SK-N-SH (cell line): ENCODE measurements around the gene RAB3D.

Experiments
- EZH2phosphoT487 ChIP-seq: fragments of 200-600 bp; sonication (generic); IDR thresholded peaks from 2 replicates; pipeline ENCODE4 v1.6.1; 2017; ENCODE audit warnings: low read depth, mixed run types, mild to moderate bottlenecking, antibody characterized with exemption, moderate library complexity, borderline replicate concordance
- FOXM1 ChIP-seq: IDR thresholded peaks from 2 replicates; pipeline ENCODE4 v1.4.0; 2012; ENCODE audit warnings: low read depth, mild to moderate bottlenecking
- GATA2 ChIP-seq: sonication (generic); formaldehyde crosslinking; IDR thresholded peaks from 2 replicates; pipeline ENCODE4 v1.5.0; 2020; ENCODE audit warnings: mild to moderate bottlenecking, missing genetic modification reagents
- NRF1 ChIP-seq: IDR thresholded peaks from 2 replicates; pipeline ENCODE4 v1.6.1; 2012; ENCODE audit warnings: low read depth, mild to moderate bottlenecking, low read length
- POLR2AphosphoS5 ChIP-seq: IDR thresholded peaks from 2 replicates; pipeline ENCODE4 v1.6.1; 2012; ENCODE audit warnings: low read depth, low read length
- RAD21 ChIP-seq: IDR thresholded peaks from 2 replicates; pipeline ENCODE4 v1.6.1; 2012; ENCODE audit warnings: mild to moderate bottlenecking, low read length
- RXRA ChIP-seq: IDR thresholded peaks from 2 replicates; pipeline ENCODE4 v1.4.0; 2012; ENCODE audit warnings: low read depth, mild to moderate bottlenecking, borderline replicate concordance
- TAF1 ChIP-seq: IDR thresholded peaks from 2 replicates; pipeline ENCODE4 v1.6.1; 2012; ENCODE audit warnings: low read depth, mild to moderate bottlenecking, low read length, moderate library complexity, borderline replicate concordance
- TF ChIP-seq, protein P1 (sequence below): IDR thresholded peaks from 2 replicates; pipeline ENCODE4 v1.6.1; 2012; ENCODE audit warnings: mild to moderate bottlenecking, low read depth, low read length, moderate library complexity
- TF ChIP-seq, protein P2 (sequence below): fragments of 200-600 bp; sonication (generic); IDR thresholded peaks from 2 replicates; pipeline ENCODE4 v1.6.1; 2017; ENCODE audit warnings: antibody characterized with exemption, mild to moderate bottlenecking, moderate library complexity
- TF ChIP-seq, protein P3 (sequence below): IDR thresholded peaks from 2 replicates; pipeline ENCODE4 v1.4.0; 2012; ENCODE audit warnings: low read depth

DNA sequence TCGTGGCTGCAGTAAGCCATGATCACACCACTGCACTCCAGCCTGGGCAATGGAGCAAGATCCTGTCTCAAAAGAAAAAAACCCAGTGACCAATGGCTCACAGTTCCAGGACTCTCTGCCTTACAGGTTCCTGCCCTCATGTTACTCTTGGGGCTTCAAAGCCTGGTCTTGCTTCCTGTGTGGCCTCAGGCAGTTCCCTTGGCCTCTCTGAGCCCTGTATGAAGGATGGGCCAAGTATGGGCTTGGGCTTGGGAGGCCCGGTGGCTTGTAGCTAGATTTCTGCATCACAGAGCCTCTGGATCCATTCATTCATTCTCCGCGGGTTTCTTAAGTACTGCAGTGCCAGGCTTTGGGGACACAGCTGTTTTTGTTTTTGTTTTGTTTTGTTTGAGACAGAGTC lies 44.3 kb downstream of the RAB3D start:
- TF ChIP-seq, protein P1, sequence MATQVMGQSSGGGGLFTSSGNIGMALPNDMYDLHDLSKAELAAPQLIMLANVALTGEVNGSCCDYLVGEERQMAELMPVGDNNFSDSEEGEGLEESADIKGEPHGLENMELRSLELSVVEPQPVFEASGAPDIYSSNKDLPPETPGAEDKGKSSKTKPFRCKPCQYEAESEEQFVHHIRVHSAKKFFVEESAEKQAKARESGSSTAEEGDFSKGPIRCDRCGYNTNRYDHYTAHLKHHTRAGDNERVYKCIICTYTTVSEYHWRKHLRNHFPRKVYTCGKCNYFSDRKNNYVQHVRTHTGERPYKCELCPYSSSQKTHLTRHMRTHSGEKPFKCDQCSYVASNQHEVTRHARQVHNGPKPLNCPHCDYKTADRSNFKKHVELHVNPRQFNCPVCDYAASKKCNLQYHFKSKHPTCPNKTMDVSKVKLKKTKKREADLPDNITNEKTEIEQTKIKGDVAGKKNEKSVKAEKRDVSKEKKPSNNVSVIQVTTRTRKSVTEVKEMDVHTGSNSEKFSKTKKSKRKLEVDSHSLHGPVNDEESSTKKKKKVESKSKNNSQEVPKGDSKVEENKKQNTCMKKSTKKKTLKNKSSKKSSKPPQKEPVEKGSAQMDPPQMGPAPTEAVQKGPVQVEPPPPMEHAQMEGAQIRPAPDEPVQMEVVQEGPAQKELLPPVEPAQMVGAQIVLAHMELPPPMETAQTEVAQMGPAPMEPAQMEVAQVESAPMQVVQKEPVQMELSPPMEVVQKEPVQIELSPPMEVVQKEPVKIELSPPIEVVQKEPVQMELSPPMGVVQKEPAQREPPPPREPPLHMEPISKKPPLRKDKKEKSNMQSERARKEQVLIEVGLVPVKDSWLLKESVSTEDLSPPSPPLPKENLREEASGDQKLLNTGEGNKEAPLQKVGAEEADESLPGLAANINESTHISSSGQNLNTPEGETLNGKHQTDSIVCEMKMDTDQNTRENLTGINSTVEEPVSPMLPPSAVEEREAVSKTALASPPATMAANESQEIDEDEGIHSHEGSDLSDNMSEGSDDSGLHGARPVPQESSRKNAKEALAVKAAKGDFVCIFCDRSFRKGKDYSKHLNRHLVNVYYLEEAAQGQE: no peak
- no peak for TF ChIP-seq TAF1
- no peak for TF ChIP-seq GATA2
- no peak for TF ChIP-seq RAD21
- no peak for TF ChIP-seq POLR2AphosphoS5
- no peak for TF ChIP-seq EZH2phosphoT487
- TF ChIP-seq, protein P2, sequence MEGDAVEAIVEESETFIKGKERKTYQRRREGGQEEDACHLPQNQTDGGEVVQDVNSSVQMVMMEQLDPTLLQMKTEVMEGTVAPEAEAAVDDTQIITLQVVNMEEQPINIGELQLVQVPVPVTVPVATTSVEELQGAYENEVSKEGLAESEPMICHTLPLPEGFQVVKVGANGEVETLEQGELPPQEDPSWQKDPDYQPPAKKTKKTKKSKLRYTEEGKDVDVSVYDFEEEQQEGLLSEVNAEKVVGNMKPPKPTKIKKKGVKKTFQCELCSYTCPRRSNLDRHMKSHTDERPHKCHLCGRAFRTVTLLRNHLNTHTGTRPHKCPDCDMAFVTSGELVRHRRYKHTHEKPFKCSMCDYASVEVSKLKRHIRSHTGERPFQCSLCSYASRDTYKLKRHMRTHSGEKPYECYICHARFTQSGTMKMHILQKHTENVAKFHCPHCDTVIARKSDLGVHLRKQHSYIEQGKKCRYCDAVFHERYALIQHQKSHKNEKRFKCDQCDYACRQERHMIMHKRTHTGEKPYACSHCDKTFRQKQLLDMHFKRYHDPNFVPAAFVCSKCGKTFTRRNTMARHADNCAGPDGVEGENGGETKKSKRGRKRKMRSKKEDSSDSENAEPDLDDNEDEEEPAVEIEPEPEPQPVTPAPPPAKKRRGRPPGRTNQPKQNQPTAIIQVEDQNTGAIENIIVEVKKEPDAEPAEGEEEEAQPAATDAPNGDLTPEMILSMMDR: no peak
- TF ChIP-seq, protein P3, sequence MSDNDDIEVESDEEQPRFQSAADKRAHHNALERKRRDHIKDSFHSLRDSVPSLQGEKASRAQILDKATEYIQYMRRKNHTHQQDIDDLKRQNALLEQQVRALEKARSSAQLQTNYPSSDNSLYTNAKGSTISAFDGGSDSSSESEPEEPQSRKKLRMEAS: no peak
- no peak for TF ChIP-seq RXRA
- no peak for TF ChIP-seq FOXM1
- no peak for TF ChIP-seq NRF1
